ENCODE data around the gene CTU1.
"Not testable (repeated sequence)": the region's sequence is repeated elsewhere in the genome, so short reads cannot be mapped to it uniquely, and the experiment has no call there.

The CTU1 gene

DNA sequence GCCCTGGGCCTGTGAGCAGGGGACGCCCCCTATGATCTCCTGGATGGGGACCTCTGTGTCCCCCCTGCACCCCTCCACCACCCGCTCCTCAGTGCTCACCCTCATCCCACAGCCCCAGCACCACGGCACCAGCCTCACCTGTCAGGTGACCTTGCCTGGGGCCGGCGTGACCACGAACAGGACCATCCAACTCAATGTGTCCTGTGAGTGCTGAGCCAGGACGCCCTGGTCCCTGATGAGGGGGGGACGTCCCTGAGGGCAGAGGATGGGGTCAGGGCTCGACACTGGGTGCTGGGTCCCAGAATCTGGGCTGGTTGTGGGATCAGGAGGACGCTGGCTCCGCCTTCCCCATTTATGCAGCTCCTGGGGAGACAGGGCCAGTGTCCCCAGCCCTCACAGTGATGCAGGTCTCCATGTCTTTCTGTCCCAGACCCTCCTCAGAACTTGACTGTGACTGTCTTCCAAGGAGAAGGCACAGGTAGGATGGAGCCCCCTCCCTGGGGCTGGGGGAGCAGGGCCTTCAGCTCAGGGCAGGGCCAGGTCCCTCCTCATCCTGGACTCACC, 36.4 kb upstream of the CTU1 start:
- no peak overlapping the region for H3K4me2 ChIP-seq (ENCODE audit: insufficient read depth, low read length)
- H3K27ac ChIP-seq (ENCODE audit: low read length): no peak overlapping the region
- no peaks in the 10 kb centered on the region for H3K9me3 ChIP-seq (ENCODE audit: insufficient read depth, low read length, severe bottlenecking)
- H4K20me1 ChIP-seq (ENCODE audit: insufficient read depth, low read length): no peaks in the 10 kb centered on the region
- H3K27me3 ChIP-seq (ENCODE audit: insufficient read depth, low read length, poor library complexity): peaks cover 4% of the 10 kb centered on the region
- TF ChIP-seq CTCF (IDR thresholded peaks at IDR 0.05; ENCODE audit: borderline replicate concordance, extremely low read depth, low read length, poor library complexity, severe bottlenecking) (no peak), EZH2 (IDR thresholded peaks at IDR 0.05; ENCODE audit: borderline replicate concordance, low read depth, low read length, severe bottlenecking) (no peak)
- H2AFZ ChIP-seq (ENCODE audit: low read depth, low read length): no peak overlapping the region
- no peaks in the 10 kb centered on the region for H3K79me2 ChIP-seq (ENCODE audit: insufficient read depth, low read length)
- H3K4me3 ChIP-seq (ENCODE audit: low read depth in 1 of 2, low read length in 2 of 2): no peak overlapping the region
- DNase-seq (no peak), ATAC-seq (ENCODE audit: insufficient read depth, low read depth) (no peak)
- H3K4me1 ChIP-seq (ENCODE audit: insufficient read depth, low read length): no peaks in the 10 kb centered on the region
- H3K9ac ChIP-seq (ENCODE audit: low read depth, low read length): no peak overlapping the region
- no peaks in the 10 kb centered on the region for H3K36me3 ChIP-seq (ENCODE audit: insufficient read depth, low read length)

DNA sequence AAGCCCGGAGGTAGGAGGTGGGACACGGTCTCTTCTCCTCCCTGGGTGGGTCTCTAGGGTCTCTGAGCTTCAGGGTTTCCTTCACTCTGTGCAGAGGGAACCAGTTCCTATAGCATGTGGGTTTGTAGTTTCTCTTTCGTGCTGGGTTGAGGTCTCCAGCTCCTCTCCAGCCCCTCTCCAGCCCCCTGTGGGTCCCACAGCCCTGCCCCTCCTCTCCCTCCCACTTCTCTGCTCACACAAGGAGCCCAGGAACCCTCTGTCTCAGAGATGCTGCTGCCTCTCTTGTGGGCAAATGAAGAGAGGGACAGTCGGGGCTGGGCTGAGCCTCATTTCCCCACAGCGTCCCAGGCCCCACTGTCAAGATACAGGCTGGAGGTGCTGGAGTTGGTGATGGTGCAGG, 35.3 kb upstream of the CTU1 start:
- Histone ChIP-seq H3K4me3 (ENCODE audit: low read depth in 1 of 2, low read length in 2 of 2) (no peak overlapping the region), H3K9ac (ENCODE audit: low read depth, low read length) (no peak overlapping the region), H3K27ac (ENCODE audit: low read length) (no peak overlapping the region), H2AFZ (ENCODE audit: low read depth, low read length) (no peak overlapping the region), H3K4me1 (ENCODE audit: insufficient read depth, low read length) (no peaks in the 10 kb centered on the region), H3K79me2 (ENCODE audit: insufficient read depth, low read length) (no peaks in the 10 kb centered on the region), H3K36me3 (ENCODE audit: insufficient read depth, low read length) (no peaks in the 10 kb centered on the region), H3K9me3 (ENCODE audit: insufficient read depth, low read length, severe bottlenecking) (no peaks in the 10 kb centered on the region), H3K27me3 (ENCODE audit: insufficient read depth, low read length, poor library complexity) (peaks cover 8% of the 10 kb centered on the region), H3K4me2 (ENCODE audit: insufficient read depth, low read length) (no peak overlapping the region), H4K20me1 (ENCODE audit: insufficient read depth, low read length) (no peaks in the 10 kb centered on the region)
- DNase-seq (no peak), ATAC-seq (ENCODE audit: insufficient read depth, low read depth) (no peak)
- TF ChIP-seq EZH2 (IDR thresholded peaks at IDR 0.05; ENCODE audit: borderline replicate concordance, low read depth, low read length, severe bottlenecking): no peak
- TF ChIP-seq CTCF (IDR thresholded peaks at IDR 0.05; ENCODE audit: borderline replicate concordance, extremely low read depth, low read length, poor library complexity, severe bottlenecking): no peak

DNA sequence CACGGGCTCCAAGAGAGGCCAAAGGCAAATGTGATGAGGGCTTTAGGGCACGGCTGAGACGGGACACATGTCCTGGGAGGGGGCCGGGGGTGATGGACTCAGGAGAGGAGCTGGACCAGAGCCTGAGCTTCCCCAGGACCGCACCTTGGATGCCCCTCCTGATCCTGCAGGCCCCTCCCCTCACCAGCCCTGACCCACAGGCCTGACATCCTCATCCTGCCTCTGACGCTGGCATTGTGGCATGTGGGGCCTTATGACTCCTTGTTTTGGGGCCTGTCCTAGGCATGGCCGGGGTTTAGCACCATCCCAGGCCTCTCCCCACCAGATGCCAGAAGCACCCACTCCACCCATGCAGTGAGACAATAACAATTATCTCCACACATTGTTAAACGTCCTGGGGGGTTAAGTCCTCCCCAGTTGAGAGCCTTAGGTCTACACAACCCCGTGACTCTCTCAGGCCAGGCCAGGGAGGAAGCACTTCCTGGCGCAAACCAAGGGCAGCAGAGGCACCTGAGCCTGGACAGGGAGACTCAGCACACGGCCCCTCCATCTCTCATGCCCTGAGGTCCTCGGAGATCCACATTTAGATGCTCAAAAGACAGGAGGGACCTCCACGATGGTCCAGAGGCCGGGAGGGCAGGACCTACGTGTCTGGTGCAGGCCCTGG, 34.7 kb upstream of the CTU1 start:
- H3K9me3 ChIP-seq (ENCODE audit: insufficient read depth, low read length, severe bottlenecking); H3K9ac ChIP-seq (ENCODE audit: low read depth, low read length); ATAC-seq (ENCODE audit: insufficient read depth, low read depth); H3K4me2 ChIP-seq (ENCODE audit: insufficient read depth, low read length); H3K27me3 ChIP-seq (ENCODE audit: insufficient read depth, low read length, poor library complexity); H3K27ac ChIP-seq (ENCODE audit: low read length); H3K36me3 ChIP-seq (ENCODE audit: insufficient read depth, low read length); H3K4me1 ChIP-seq (ENCODE audit: insufficient read depth, low read length); H3K79me2 ChIP-seq (ENCODE audit: insufficient read depth, low read length); H3K4me3 ChIP-seq (ENCODE audit: low read depth in 1 of 2, low read length in 2 of 2); H4K20me1 ChIP-seq (ENCODE audit: insufficient read depth, low read length); DNase-seq; H2AFZ ChIP-seq (ENCODE audit: low read depth, low read length): not testable (repeated sequence)

DNA sequence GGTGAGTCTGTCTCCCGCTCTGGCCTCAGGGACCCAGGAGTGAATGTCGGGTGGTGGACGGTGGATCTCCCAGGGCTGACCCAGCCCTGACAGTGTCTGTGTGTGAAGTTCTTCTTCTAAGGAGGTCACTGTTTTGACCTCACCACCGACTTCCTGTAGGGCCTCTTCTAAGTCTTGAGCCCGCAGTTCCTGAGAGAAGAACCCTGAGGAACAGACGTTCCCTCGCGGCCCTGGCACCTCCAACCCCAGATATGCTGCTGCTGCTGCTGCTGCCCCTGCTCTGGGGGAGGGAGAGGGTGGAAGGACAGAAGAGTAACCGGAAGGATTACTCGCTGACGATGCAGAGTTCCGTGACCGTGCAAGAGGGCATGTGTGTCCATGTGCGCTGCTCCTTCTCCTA, 33.9 kb upstream of the CTU1 start, which contains the start of gene SIGLEC7:
Gene SIGLEC7, plus strand, starts transcription at position 183 of the 400 bp plus-strand sequence. Its CDS starts 69 bp downstream, at position 252.
- Histone ChIP-seq H3K27me3 (ENCODE audit: insufficient read depth, low read length, poor library complexity) (peaks cover 8% of the 10 kb centered on the region), H3K4me3 (ENCODE audit: low read depth in 1 of 2, low read length in 2 of 2) (no peak within 1 kb of the TSS), H3K79me2 (ENCODE audit: insufficient read depth, low read length) (no peaks in the 10 kb centered on the region), H3K9me3 (ENCODE audit: insufficient read depth, low read length, severe bottlenecking) (no peaks in the 10 kb centered on the region), H3K27ac (ENCODE audit: low read length) (no peak within 1 kb of the TSS), H3K4me2 (ENCODE audit: insufficient read depth, low read length) (no peak within 1 kb of the TSS), H4K20me1 (ENCODE audit: insufficient read depth, low read length) (no peaks in the 10 kb centered on the region; the same call in 1 of the 2 replicates), H2AFZ (ENCODE audit: low read depth, low read length) (no peak within 1 kb of the TSS), H3K4me1 (ENCODE audit: insufficient read depth, low read length) (no peaks in the 10 kb centered on the region), H3K9ac (ENCODE audit: low read depth, low read length) (no peak within 1 kb of the TSS), H3K36me3 (ENCODE audit: insufficient read depth, low read length) (no peaks in the 10 kb centered on the region)
- DNase-seq: no peak
- ATAC-seq (ENCODE audit: insufficient read depth, low read depth): no peak
- TF ChIP-seq EZH2 (IDR thresholded peaks at IDR 0.05; ENCODE audit: borderline replicate concordance, low read depth, low read length, severe bottlenecking) (no peak), CTCF (IDR thresholded peaks at IDR 0.05; ENCODE audit: borderline replicate concordance, extremely low read depth, low read length, poor library complexity, severe bottlenecking) (no peak)
